Measurements from ENCODE around the gene AFF4. TPM values are rescaled to one million over a fixed set of nuclear protein-coding genes. Genes with fewer than 3 reads are reported as not detected.

AFF4 gene
- total RNA-seq, 1 experiment from 2014 or later = 38.6 TPM

- Histone ChIP-seq H3K9me2 (ENCODE audit: insufficient read depth) (no peaks in the 10 kb centered on the region), H3K9me3 (ENCODE audit: control insufficient read depth in 1 of 2, insufficient read depth in 1 of 2, low read depth in 1 of 2, low read length in 2 of 2) (no peaks in the 10 kb centered on the region), H3K36me3 (ENCODE audit: control insufficient read depth in 1 of 2, insufficient read depth in 2 of 2, low read length in 2 of 2) (peaks cover 22 to 27% of the 10 kb centered on the region in 2 experiments), H3K27ac (ENCODE audit: low read depth, low read length) (no peak overlapping the region), H2AFZ (ENCODE audit: low read depth, low read length, poor library complexity, severe bottlenecking) (no peak overlapping the region), H3K27me3 (ENCODE audit: insufficient read depth, low read length) (no peaks in the 10 kb centered on the region), H3K79me2 (ENCODE audit: insufficient read depth, low read length) (peaks cover 6% of the 10 kb centered on the region; the same call in 1 of the 2 replicates), H3K9ac (ENCODE audit: low read length) (no peak overlapping the region), H3K4me2 (ENCODE audit: low read length) (no peak overlapping the region), H3K4me1 (ENCODE audit: control insufficient read depth in 1 of 2, insufficient read depth in 2 of 2, low read length in 2 of 2) (no peaks in the 10 kb centered on the region), H3K4me3 (replicated peaks in 1 of 2; ENCODE audit: low read depth in 1 of 2, low read length in 2 of 2) (no peak overlapping the region), H4K20me1 (ENCODE audit: insufficient read depth) (no peaks in the 10 kb centered on the region)
- intact Hi-C loops (cut with micrococcal nuclease) = no loop called here
- no peak for ATAC-seq
- no TSS peak for BruUV-seq (replicated peaks)
- TF ChIP-seq SP1 (IDR thresholded peaks at IDR 0.05; ENCODE audit: low read depth) = no peak
- TF ChIP-seq POLR2A (IDR thresholded peaks at IDR 0.05; ENCODE audit: borderline replicate concordance, extremely low read depth, insufficient read depth, insufficient read length) = no peak
- no peak for TF ChIP-seq MAX (IDR thresholded peaks at IDR 0.05)
- TF ChIP-seq JUND (IDR thresholded peaks at IDR 0.05) = no peak
- TF ChIP-seq EZH2 (IDR thresholded peaks at IDR 0.05) = no peak
- no peak for TF ChIP-seq TCF7L2 (IDR thresholded peaks at IDR 0.05; ENCODE audit: borderline replicate concordance, extremely low read depth, insufficient read depth, insufficient read length)
- TF ChIP-seq, protein P1, sequence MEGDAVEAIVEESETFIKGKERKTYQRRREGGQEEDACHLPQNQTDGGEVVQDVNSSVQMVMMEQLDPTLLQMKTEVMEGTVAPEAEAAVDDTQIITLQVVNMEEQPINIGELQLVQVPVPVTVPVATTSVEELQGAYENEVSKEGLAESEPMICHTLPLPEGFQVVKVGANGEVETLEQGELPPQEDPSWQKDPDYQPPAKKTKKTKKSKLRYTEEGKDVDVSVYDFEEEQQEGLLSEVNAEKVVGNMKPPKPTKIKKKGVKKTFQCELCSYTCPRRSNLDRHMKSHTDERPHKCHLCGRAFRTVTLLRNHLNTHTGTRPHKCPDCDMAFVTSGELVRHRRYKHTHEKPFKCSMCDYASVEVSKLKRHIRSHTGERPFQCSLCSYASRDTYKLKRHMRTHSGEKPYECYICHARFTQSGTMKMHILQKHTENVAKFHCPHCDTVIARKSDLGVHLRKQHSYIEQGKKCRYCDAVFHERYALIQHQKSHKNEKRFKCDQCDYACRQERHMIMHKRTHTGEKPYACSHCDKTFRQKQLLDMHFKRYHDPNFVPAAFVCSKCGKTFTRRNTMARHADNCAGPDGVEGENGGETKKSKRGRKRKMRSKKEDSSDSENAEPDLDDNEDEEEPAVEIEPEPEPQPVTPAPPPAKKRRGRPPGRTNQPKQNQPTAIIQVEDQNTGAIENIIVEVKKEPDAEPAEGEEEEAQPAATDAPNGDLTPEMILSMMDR (IDR thresholded peaks at IDR 0.05 in 2 of 3, conservative IDR thresholded peaks at IDR 0.05 in 1 of 3; ENCODE audit: borderline replicate concordance in 1 of 3, insufficient read depth in 1 of 3, low read depth in 2 of 3, low read length in 2 of 3) = no peak
- TF ChIP-seq FOSL1 (IDR thresholded peaks at IDR 0.05; ENCODE audit: low read depth) = no peak
- TF ChIP-seq POLR2AphosphoS5 (IDR thresholded peaks at IDR 0.05; ENCODE audit: low read depth, low read length) = no peak
- no peak for TF ChIP-seq CEBPB (IDR thresholded peaks at IDR 0.05; ENCODE audit: low read depth)
- TF ChIP-seq RAD21 (IDR thresholded peaks at IDR 0.05; ENCODE audit: low read depth) = no peak
- no peak for TF ChIP-seq SIN3A (IDR thresholded peaks at IDR 0.05; ENCODE audit: low read depth)
- no peak for TF ChIP-seq YY1 (IDR thresholded peaks at IDR 0.05; ENCODE audit: extremely low read depth, insufficient replicate concordance, low read depth, low read length)
- no peak for TF ChIP-seq ZFX (IDR thresholded peaks at IDR 0.05)
- TF ChIP-seq ZBTB33 (IDR thresholded peaks at IDR 0.05; ENCODE audit: extremely low read depth, insufficient replicate concordance, low read length) = no peak
- TF ChIP-seq CBX3 (IDR thresholded peaks at IDR 0.05; ENCODE audit: low read depth) = no peak
- TF ChIP-seq, protein P2, sequence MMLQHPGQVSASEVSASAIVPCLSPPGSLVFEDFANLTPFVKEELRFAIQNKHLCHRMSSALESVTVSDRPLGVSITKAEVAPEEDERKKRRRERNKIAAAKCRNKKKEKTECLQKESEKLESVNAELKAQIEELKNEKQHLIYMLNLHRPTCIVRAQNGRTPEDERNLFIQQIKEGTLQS (IDR thresholded peaks at IDR 0.05) = no peak
- TF ChIP-seq SRF (IDR thresholded peaks at IDR 0.05; ENCODE audit: low read depth) = no peak
- TF ChIP-seq ZNF274 (IDR thresholded peaks at IDR 0.05; ENCODE audit: low read depth, low read length) = no peak
- DNase-seq (ENCODE audit: low read depth, low spot score) = no peak
- ChIA-PET RAD21 (ENCODE audit: low non-redundant PET in 1 of 2, low total read pairs in 2 of 2, uncharacterized antibody in 2 of 2, unreplicated experiment in 2 of 2) (no interaction called here), CTCF (no interaction called here), POLR2A (no interaction called here)
Observed at GRCh38 chr5:132901036-132901435, 62.4 kb downstream of the AFF4 start.
